Right cardiac atrium (tissue), 5 donors: ENCODE data around the gene ZNF2. TPM values are rescaled to one million over a fixed set of nuclear protein-coding genes. Genes with fewer than 3 reads are reported as not detected.

Source experiments
- ATAC-seq, 2 donors: fragments of 200-7000 bp; cut with Tn5 transposase; one replicate each; pipeline versions ENCODE4 v1.8.0 to v1.9.1; 2020; ENCODE audit warnings: moderate library complexity in 2 of 2, mild to moderate bottlenecking in 1 of 2
- DNase-seq, 3 donors: peaks; one replicate each; pipeline ENCODE4 v3.0.0-alpha.2; 2020
- H3K27ac ChIP-seq: one replicate; pipeline ENCODE4 v1.5.1; 2013; ENCODE audit warnings: mild to moderate bottlenecking, low read length, control low read depth, moderate library complexity
- H3K27me3 ChIP-seq: one replicate; pipeline ENCODE4 v1.6.1; 2013; ENCODE audit not compliant: control insufficient read depth, insufficient read depth
- H3K4me1 ChIP-seq: one replicate; pipeline ENCODE4 v1.6.1; 2013; ENCODE audit warnings: low read length; ENCODE audit not compliant: control insufficient read depth, insufficient read depth
- H3K4me3 ChIP-seq: one replicate; pipeline ENCODE4 v1.5.1; 2013; ENCODE audit warnings: low read length, control low read depth
- H3K9me3 ChIP-seq: one replicate; pipeline ENCODE4 v1.6.1; 2013; ENCODE audit warnings: low read length; ENCODE audit not compliant: control insufficient read depth
- WGBS: extraction: QIAGEN DNeasy Blood & Tissue Kit; methylation state at CpG from one replicate; pipeline ENCODE4 v1.1.7; 2013; 5-methylcytosine and 5-hydroxymethylcytosine counted together
- intact Hi-C, 4 donors: fragments of 100-400 bp; cut with DNase I; formaldehyde crosslinking; loops; one replicate each; pipeline versions ENCODE4 v1.11.0 to v1.14.0; 2022 to 2023
- long read RNA-seq, 4 donors: library from polyadenylated mRNA; unstranded; transcript quantifications; one replicate each; pipeline ENCODE4 v2.0.0, GENCODE V29; 2020 to 2021
- polyA plus RNA-seq: library from polyadenylated mRNA; stranded (reverse); fragments of 200-250 nt; gene quantifications from one replicate; pipeline ENCODE4 v1.2.3, GENCODE V29; 2013
- total RNA-seq, 4 donors: library from RNA; stranded (reverse); fragmentation: NEBNext Ultra II Directional; extraction: Animal tissue kit (Norgen Biotek cat#: 25700); gene quantifications; one replicate each; pipeline ENCODE4 v1.2.1, GENCODE V29; 2021
- donor health status: healthy with polysubstance abuse.
- donor health status: DM: no; HTN: yes; CAD: no.
- donor health status: DM: no; HTN: no; CAD: no.
- donor health status: DM: no; HTN: yes; CAD: no; lungs with severe emphysema.
- donor health status: DM: yes; HTN: yes; CAD: no.

Gene ZNF2
- 1 to 10 TPM; 3.0 to 4.5 (median 3.8) TPM for total RNA-seq
- polyA plus RNA-seq: 1.8 TPM
- long read RNA-seq, donor 1, transcript ZNF2-203 (5 exons, 2,601 nt): major isoform, 6 of 6 reads
- long read RNA-seq, donor 1, partial matches to known transcripts: 0 of 6 reads
- long read RNA-seq, donor 1, other reads (novel, unspliced or antisense): 0 of 6 reads
- long read RNA-seq, donor 2, partial matches to known transcripts: 0 of 3 reads
- long read RNA-seq, donor 2, other reads (novel, unspliced or antisense): 0 of 3 reads
- long read RNA-seq, donor 3, transcript ZNF2-203 (5 exons, 2,601 nt): major isoform, 15 of 22 reads
- long read RNA-seq, donor 3, partial matches to known transcripts: 1 of 22 reads
- long read RNA-seq, donor 3, other reads (novel, unspliced or antisense): 4 of 22 reads
- long read RNA-seq, donor 4, transcript ZNF2-203 (5 exons, 2,601 nt): major isoform, 5 of 6 reads
- long read RNA-seq, donor 4, partial matches to known transcripts: 0 of 6 reads
- long read RNA-seq, donor 4, other reads (novel, unspliced or antisense): 1 of 6 reads

DNA sequence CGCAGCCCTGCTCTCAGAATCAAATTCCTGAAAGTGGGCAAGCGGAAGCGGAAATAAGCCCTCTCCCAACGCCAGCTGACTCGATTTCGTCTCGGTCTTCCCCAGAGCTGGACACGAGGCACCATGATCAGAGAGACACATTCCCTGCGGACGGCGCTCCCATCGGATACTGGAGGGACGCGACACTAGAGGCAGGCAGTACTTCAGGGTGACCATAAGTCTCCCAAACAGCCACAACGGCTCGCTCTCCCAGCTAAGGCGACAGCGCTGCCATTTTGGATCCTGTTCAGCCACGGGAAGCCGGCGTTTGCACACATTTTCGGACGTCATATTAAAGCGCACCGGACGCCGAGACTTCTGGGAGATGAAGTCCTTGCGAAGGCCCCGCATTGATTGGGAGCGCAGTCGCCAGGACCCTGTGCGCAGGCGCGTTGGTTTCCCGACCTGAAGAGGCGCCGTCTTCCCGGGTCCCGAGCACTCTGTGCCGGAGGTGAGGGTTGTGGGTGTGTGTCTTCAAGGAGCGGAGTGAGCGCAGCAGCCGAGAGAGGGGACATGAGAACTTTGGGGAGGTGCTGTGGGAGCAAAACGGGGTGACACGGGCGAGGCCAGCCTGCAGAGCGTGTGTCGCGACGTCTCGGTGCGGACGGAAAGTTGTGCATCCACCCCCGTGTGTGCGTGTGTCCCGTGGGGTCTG is at the start of gene ZNF2:
Gene ZNF2 (plus strand): TSS at position 439 of the 694 bp plus-strand sequence. CDS start 10,418 bp downstream, outside the sequence.
- peak within 1 kb of the TSS; percentile 59 for H3K4me3 ChIP-seq
- under 1% methylated on average over 56 of the region's 56 CpGs for WGBS
- H3K4me1 ChIP-seq: peaks cover 4% of the 10 kb centered on the region
- H3K27me3 ChIP-seq: no peaks in the 10 kb centered on the region
- H3K27ac ChIP-seq: peak within 1 kb of the TSS; percentile 99
- peak; percentile 99 for DNase-seq
- ATAC-seq: peak; percentile 99
- intact Hi-C loops: no loop called here
- no peaks in the 10 kb centered on the region for H3K9me3 ChIP-seq

DNA sequence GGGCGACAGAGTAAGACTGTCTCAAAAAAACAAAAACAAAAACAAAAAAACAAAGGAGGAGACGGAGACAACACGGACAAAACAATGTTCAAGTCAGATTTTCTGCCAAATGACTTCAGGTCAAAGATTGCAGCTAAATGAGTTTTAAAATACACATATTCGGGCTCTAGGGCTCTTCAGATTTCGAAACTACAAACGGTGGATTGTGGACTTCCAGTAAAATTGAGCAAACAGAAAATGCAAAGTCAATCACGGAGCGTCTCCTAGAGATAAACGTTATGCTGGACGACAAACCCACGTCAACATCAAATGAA is 44.6 kb upstream of the ZNF2 start:
- intact Hi-C loops: no loop called here
- peak overlapping the region; percentile 68 for H3K4me3 ChIP-seq
- peaks cover 3% of the 10 kb centered on the region for H3K4me1 ChIP-seq
- no peaks in the 10 kb centered on the region for H3K27me3 ChIP-seq
- ATAC-seq (no peak), DNase-seq (no peak)
- no peaks in the 10 kb centered on the region for H3K9me3 ChIP-seq
- peak overlapping the region; percentile 98 for H3K27ac ChIP-seq
- WGBS: 2% methylated on average over 11 of the region's 11 CpGs

DNA sequence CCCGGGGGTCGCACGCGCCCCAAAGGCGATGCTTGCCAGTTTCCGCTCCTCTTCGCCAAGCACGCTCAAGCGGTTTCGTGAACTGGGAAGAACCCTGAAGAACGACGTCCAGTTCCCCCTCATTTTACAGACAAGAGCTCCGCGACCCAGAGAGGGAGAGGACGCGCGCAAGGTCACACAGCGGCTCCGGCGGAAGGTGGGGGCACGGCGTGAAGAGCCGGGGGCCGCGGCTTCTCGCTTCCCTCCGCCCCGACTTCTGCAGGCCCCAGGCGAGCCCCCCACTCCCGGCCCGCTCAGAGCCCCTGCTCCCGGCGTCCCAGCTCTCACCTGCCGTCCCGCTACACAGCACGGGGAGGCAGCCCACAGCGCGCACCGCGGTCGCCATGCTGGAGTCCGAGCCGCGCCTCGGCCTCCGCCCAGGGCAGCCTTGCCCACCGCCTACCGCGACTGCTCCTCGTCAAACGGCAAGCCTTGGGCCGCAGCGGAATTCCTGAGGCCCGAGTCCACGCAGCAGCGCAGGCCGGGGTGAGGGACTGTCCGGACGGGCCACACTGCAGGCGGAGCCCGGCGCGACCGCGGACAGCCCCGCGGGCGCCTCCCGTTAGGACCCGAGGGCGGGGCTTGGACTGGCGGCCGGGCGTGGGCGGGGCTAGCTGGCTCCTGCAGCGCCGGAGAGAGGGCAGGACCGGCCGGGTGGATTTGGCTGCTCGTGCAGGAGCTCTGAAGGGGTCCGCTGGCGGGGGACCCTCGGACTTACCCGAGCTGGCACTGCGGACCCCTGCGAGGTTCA is 44.0 kb upstream of the ZNF2 start, which contains the start of gene MRPS5:
Gene MRPS5 (minus strand): TSS at position 402 of the 790 bp plus-strand sequence. CDS start 17 bp downstream, at position 385.
- WGBS: under 1% methylated on average over 86 of the region's 86 CpGs

DNA sequence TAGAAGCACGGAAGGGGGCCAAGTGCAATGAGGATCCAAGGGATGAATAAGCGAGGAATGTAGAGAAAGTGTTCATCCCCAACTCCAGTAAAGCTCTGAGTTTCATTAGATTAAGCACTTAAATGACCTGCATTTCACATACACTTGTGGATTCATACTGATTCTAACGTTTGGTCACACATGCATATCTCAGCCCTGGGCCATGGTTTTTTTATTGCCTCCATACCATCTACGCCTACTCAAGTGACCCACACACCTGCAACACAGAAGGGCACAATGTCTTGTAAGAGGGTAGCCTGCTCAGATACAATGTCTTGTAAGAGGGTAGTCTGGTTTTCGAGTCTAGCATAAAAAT is 43.4 kb upstream of the ZNF2 start:
- H3K9me3 ChIP-seq: no peaks in the 10 kb centered on the region
- H3K4me3 ChIP-seq: peak overlapping the region; percentile 68
- peaks cover 3% of the 10 kb centered on the region for H3K4me1 ChIP-seq
- peak in 1 of 2 donors; percentile 2 for ATAC-seq
- intact Hi-C loops: no loop called here
- peak overlapping the region; percentile 98 for H3K27ac ChIP-seq
- no peaks in the 10 kb centered on the region for H3K27me3 ChIP-seq
- 27% methylated on average over 5 of the region's 5 CpGs for WGBS
- DNase-seq: no peak

More for the DNA sequence above, 44.0 kb upstream of the ZNF2 start, which contains the start of gene MRPS5:
- DNase-seq (peak; percentile 87 to 96 (median 96)), ATAC-seq (peak; percentile 99)
- Histone ChIP-seq H3K27me3 (no peaks in the 10 kb centered on the region), H3K4me1 (peaks cover 3% of the 10 kb centered on the region), H3K27ac (peak within 1 kb of the TSS; percentile 98), H3K4me3 (peak within 1 kb of the TSS; percentile 68), H3K9me3 (no peaks in the 10 kb centered on the region)
- intact Hi-C loops: no loop called here

DNA sequence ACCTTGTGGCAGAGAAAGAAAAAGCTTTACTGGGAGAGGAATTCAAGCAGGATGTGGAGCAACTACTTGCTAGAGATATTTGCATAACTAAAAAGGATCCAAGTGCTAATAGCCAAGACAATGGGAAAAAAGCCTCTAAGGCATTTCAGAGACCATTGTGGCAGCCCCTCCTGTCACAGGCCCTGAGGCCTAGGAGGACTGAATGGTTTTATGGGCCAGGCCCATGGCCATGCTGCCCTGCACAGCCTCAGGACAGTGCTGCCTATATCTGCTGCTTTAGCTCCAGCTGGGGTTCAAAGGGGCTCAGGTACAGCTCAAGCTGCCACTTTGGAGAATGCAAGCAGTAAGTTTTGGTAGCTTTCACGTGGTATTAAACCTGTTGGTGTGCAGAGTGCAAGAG is 26.9 kb upstream of the ZNF2 start:
- Histone ChIP-seq H3K9me3 (no peaks in the 10 kb centered on the region), H3K27ac (no peak overlapping the region), H3K4me1 (no peaks in the 10 kb centered on the region), H3K4me3 (no peak overlapping the region), H3K27me3 (no peaks in the 10 kb centered on the region)
- no peak for DNase-seq
- intact Hi-C loops: no loop called here
- WGBS: 79% methylated on average over 1 of the region's 1 CpG
- no peak for ATAC-seq

DNA sequence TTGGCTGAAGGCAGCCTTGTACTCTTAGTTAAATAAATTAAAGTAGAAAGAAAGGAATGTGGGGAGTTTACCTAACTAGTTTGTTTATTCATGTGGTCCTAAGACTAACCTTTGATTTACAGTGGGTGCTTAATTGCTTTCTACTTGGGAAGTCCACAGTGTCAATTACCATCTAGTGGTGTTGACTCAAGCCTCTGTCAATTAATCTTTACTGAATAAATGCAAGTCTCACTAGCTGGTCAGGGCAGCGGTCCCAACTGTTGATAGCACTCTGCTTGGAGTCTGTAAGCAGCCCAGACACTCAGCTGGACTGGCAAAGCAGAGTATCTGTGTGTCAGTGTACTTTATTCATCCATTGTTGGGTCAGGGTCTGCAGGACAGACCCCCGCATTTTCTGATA is 21.8 kb upstream of the ZNF2 start:
- no peak for ATAC-seq
- Histone ChIP-seq H3K27me3 (no peaks in the 10 kb centered on the region), H3K9me3 (peaks cover 11% of the 10 kb centered on the region), H3K4me1 (no peaks in the 10 kb centered on the region), H3K4me3 (no peak overlapping the region), H3K27ac (no peak overlapping the region)
- intact Hi-C loops: no loop called here
- WGBS: 94% methylated on average over 2 of the region's 2 CpGs
- no peak for DNase-seq

DNA sequence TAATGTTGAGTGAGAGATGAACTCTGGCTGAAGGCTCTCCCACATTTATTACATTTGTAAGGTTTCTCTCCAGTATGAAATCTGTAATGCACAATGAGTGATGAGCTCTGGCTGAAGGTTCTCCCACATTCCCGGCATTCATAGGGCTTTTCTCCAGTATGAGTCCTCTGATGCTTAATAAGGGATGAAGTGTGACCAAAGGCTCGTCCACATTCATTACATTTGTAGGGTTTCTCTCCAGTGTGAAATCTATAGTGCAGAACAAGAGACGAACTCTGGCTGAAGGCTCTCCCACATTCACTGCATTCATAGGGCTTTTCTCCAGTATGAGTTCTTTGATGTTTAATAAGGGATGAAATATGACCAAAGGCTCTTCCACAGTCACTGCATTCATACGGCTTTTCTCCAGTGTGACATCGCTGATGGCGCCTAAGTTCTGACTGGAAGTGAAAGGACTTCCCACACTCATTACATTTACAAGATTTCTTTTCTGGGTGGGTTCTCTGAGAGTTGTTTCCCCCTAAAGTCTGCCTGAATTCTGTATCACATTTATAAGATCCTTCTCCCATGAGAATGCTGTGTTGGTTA is 16.1 kb upstream of the ZNF2 start:
- WGBS: 98% methylated on average over 6 of the region's 6 CpGs
- no peaks in the 10 kb centered on the region for H3K27me3 ChIP-seq
- ATAC-seq (no peak), DNase-seq (no peak)
- H3K9me3 ChIP-seq: peaks cover 24% of the 10 kb centered on the region
- H3K4me1 ChIP-seq: no peaks in the 10 kb centered on the region
- intact Hi-C loops: no loop called here
- H3K27ac ChIP-seq: no peak overlapping the region
- peak overlapping the region; percentile 25 for H3K4me3 ChIP-seq

DNA sequence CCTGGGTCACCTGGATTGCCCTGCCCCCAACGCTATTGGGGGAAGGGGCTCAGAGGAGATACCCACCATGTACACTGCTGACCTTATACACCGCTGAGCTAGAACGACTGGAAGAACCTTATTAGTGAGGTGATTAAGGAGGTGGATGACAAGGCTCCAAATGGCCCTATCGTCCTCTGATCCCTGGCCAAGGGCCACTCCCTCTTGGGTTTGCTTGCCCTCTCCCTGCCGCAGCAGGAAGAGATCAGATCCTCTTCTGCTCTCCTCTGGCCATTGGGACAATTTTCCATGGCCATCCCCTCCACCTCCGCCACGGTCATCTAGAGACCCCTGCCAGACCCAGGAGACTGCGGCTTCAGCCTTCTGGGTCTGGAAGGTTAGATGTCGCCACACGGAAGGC is 7.2 kb upstream of the ZNF2 start:
- intact Hi-C loops: no loop called here
- H3K4me3 ChIP-seq: peak overlapping the region; percentile 58
- no peak for DNase-seq
- no peak overlapping the region for H3K27ac ChIP-seq
- WGBS: 60% methylated on average over 10 of the region's 10 CpGs
- H3K9me3 ChIP-seq: no peaks in the 10 kb centered on the region
- ATAC-seq: no peak
- no peaks in the 10 kb centered on the region for H3K27me3 ChIP-seq
- H3K4me1 ChIP-seq: peaks cover 6% of the 10 kb centered on the region

DNA sequence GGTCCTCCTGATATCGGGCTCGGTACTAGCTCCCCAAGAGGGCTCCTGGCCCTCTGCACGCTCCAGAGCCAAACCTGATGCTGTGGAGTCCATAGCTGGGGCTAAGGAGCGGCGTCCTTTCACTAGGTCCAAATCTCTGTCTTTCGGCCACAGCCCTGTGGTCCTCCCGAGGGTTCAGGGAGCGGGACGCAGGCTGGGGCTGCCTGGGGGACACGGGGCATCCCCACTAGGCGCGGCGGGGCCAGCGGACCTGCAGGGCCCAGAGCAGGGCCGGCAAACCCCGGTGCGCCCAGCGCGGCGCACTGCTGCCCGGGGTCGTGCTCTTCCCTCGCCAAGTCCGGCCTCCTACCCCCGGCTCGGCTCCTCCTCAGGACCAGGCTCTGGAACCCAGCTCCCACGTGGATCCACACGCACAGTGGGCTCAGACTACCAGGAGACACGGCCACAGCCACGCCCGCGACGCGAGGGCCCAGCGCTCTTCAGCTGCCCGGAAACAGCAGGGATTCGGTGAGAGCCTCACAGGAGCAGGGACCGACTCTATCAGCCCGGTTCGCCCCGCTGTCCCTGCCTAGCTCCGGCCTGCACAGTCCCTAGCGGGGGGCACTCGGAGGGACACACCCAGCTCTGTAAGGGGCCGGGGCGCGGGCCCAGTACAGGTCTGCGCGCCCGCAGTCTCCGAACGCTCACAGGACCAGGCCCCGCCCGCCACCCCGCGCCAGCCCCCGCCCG is 6.6 kb upstream of the ZNF2 start:
- DNase-seq (peak; percentile 67 to 83 (median 81)), ATAC-seq (peak; percentile 80)
- Histone ChIP-seq H3K4me1 (peaks cover 6% of the 10 kb centered on the region), H3K27ac (peak overlapping the region; percentile 15), H3K4me3 (peak overlapping the region; percentile 58), H3K27me3 (no peaks in the 10 kb centered on the region), H3K9me3 (no peaks in the 10 kb centered on the region)
- WGBS: under 1% methylated on average over 58 of the region's 58 CpGs
- intact Hi-C loops: no loop called here
